Measurements from ENCODE around the gene TBX15.

TBX15 gene

GRCh38 chr1:118902299-118902698 is 85.8 kb downstream of the TBX15 start:
- TF ChIP-seq CTCF (IDR thresholded peaks at IDR 0.05; ENCODE audit: low read depth, low read length): no peak
- no peak overlapping the region for H3K4me3 ChIP-seq (ENCODE audit: low read depth, low read length)

GRCh38 chr1:118900643-118901440 is 87.3 kb downstream of the TBX15 start:
- H3K4me3 ChIP-seq (ENCODE audit: low read depth, low read length): no peak overlapping the region
- no peak for TF ChIP-seq CTCF (IDR thresholded peaks at IDR 0.05; ENCODE audit: low read depth, low read length)

GRCh38 chr1:118899340-118899739 is 88.8 kb downstream of the TBX15 start:
- TF ChIP-seq CTCF (IDR thresholded peaks at IDR 0.05; ENCODE audit: low read depth, low read length): no peak
- H3K4me3 ChIP-seq (ENCODE audit: low read depth, low read length): no peak overlapping the region

- H3K4me3 ChIP-seq (ENCODE audit: low read depth, low read length): no peak overlapping the region
- TF ChIP-seq CTCF (IDR thresholded peaks at IDR 0.05; ENCODE audit: low read depth, low read length): no peak
Measured at GRCh38 chr1:118898712-118899111, 89.4 kb downstream of the TBX15 start.

GRCh38 chr1:118896416-118896815 is 91.7 kb downstream of the TBX15 start:
- no peak for TF ChIP-seq CTCF (IDR thresholded peaks at IDR 0.05; ENCODE audit: low read depth, low read length)
- H3K4me3 ChIP-seq (ENCODE audit: low read depth, low read length): no peak overlapping the region

- H3K4me3 ChIP-seq (ENCODE audit: low read depth, low read length): no peak overlapping the region
- TF ChIP-seq CTCF (IDR thresholded peaks at IDR 0.05; ENCODE audit: low read depth, low read length): no peak
Measured at GRCh38 chr1:118894836-118895235, 93.3 kb downstream of the TBX15 start.

- no peak overlapping the region for H3K4me3 ChIP-seq (ENCODE audit: low read depth, low read length)
- TF ChIP-seq CTCF (IDR thresholded peaks at IDR 0.05; ENCODE audit: low read depth, low read length): no peak
Measured at GRCh38 chr1:118890851-118891384, 97.2 kb downstream of the TBX15 start.

All from WI38 (cell line).